ENCODE measurements around the gene TMEM266.

DNA sequence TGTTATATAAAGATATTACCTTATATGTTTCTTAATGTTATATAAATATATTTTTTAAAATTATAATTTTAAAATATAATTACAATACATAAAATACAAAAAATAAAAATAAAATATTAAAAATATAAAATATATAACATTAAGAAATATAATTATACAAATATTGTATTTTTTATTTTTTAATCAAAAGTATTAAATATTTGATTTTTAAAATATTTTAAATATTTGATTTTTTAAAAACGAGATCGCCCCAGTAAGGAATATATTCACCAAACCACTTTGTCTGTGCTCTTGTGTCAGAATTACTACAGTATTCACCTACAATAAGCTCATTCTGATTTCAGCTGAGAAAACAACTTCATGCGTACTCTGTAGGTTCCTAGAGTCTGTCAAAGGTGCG lies 162.4 kb downstream of the TMEM266 start:
- no peak for TF ChIP-seq TOX (CRISPR knock-in tag; IDR thresholded peaks at IDR 0.05; ENCODE audit: borderline replicate concordance)
- TF ChIP-seq, protein P1, sequence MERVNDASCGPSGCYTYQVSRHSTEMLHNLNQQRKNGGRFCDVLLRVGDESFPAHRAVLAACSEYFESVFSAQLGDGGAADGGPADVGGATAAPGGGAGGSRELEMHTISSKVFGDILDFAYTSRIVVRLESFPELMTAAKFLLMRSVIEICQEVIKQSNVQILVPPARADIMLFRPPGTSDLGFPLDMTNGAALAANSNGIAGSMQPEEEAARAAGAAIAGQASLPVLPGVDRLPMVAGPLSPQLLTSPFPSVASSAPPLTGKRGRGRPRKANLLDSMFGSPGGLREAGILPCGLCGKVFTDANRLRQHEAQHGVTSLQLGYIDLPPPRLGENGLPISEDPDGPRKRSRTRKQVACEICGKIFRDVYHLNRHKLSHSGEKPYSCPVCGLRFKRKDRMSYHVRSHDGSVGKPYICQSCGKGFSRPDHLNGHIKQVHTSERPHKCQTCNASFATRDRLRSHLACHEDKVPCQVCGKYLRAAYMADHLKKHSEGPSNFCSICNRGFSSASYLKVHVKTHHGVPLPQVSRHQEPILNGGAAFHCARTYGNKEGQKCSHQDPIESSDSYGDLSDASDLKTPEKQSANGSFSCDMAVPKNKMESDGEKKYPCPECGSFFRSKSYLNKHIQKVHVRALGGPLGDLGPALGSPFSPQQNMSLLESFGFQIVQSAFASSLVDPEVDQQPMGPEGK (CRISPR knock-in tag; IDR thresholded peaks at IDR 0.05; ENCODE audit: borderline replicate concordance) = no peak
- TF ChIP-seq ZNF70 (CRISPR knock-in tag; IDR thresholded peaks at IDR 0.05) = no peak
- TF ChIP-seq, protein P2, sequence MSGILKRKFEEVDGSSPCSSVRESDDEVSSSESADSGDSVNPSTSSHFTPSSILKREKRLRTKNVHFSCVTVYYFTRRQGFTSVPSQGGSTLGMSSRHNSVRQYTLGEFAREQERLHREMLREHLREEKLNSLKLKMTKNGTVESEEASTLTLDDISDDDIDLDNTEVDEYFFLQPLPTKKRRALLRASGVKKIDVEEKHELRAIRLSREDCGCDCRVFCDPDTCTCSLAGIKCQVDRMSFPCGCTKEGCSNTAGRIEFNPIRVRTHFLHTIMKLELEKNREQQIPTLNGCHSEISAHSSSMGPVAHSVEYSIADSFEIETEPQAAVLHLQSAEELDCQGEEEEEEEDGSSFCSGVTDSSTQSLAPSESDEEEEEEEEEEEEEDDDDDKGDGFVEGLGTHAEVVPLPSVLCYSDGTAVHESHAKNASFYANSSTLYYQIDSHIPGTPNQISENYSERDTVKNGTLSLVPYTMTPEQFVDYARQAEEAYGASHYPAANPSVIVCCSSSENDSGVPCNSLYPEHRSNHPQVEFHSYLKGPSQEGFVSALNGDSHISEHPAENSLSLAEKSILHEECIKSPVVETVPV (CRISPR knock-in tag; IDR thresholded peaks at IDR 0.05) = no peak
- no peak for TF ChIP-seq TCF4 (CRISPR knock-in tag; IDR thresholded peaks at IDR 0.05; ENCODE audit: borderline replicate concordance)
- TF ChIP-seq SNAI2 (CRISPR knock-in tag; IDR thresholded peaks at IDR 0.05) = no peak
- no peak for TF ChIP-seq ARNTL (CRISPR knock-in tag; IDR thresholded peaks at IDR 0.05; ENCODE audit: borderline replicate concordance, low read depth)
- TF ChIP-seq RARB (CRISPR knock-in tag; IDR thresholded peaks at IDR 0.05) = no peak
- TF ChIP-seq ISL1 (CRISPR knock-in tag; IDR thresholded peaks at IDR 0.05) = no peak
- no peak for TF ChIP-seq BACH2 (CRISPR knock-in tag; IDR thresholded peaks at IDR 0.05; ENCODE audit: borderline replicate concordance)
- no peak for TF ChIP-seq ZFP3 (CRISPR knock-in tag; IDR thresholded peaks at IDR 0.05)
